Measurements from ENCODE around the gene MAN1A1. TPM values are rescaled to one million over a fixed set of nuclear protein-coding genes. Genes with fewer than 3 reads are reported as not detected.

MAN1A1 gene
- total RNA-seq, 4 donors from 2014 or later: 17.8 to 34.7 (median 29.9) TPM

- Histone ChIP-seq H3K4me1 (peaks cover 14% of the 10 kb centered on the region), H3K27ac (no peak overlapping the region), H3K27me3 (no peaks in the 10 kb centered on the region), H3K4me3 (no peak overlapping the region), H3K36me3 (no peaks in the 10 kb centered on the region), H3K9me3 (no peaks in the 10 kb centered on the region)
- TF ChIP-seq CTCF (IDR thresholded peaks at IDR 0.05) (no peak), EP300 (IDR thresholded peaks at IDR 0.05) (no peak), POLR2AphosphoS5 (IDR thresholded peaks at IDR 0.05) (no peak), POLR2A (IDR thresholded peaks at IDR 0.05) (no peak)
- WGBS: 94% methylated on average over 4 of the region's 4 CpGs
- DNase-seq (ENCODE audit: low spot score in 2 of 2): no peak
Observed at GRCh38 chr6:119317007-119317406, 32.6 kb downstream of the MAN1A1 start.

- Histone ChIP-seq H3K4me1 (peaks cover 20% of the 10 kb centered on the region), H3K9me3 (no peaks in the 10 kb centered on the region), H3K4me3 (no peak overlapping the region), H3K27ac (no peak overlapping the region), H3K27me3 (no peaks in the 10 kb centered on the region), H3K36me3 (no peaks in the 10 kb centered on the region)
- no peak for DNase-seq (ENCODE audit: low spot score in 2 of 2)
- no peak for TF ChIP-seq EP300 (IDR thresholded peaks at IDR 0.05)
- no peak for TF ChIP-seq POLR2A (IDR thresholded peaks at IDR 0.05)
- no peak for TF ChIP-seq POLR2AphosphoS5 (IDR thresholded peaks at IDR 0.05)
- TF ChIP-seq CTCF (IDR thresholded peaks at IDR 0.05): no peak
- WGBS: 56% methylated on average over 5 of the region's 5 CpGs
Observed at GRCh38 chr6:119314885-119315272, 34.7 kb downstream of the MAN1A1 start.

- Histone ChIP-seq H3K4me3 (no peak overlapping the region), H3K27ac (no peak overlapping the region), H3K27me3 (no peaks in the 10 kb centered on the region), H3K9me3 (no peaks in the 10 kb centered on the region), H3K36me3 (no peaks in the 10 kb centered on the region), H3K4me1 (peaks cover 26% of the 10 kb centered on the region)
- WGBS: 83% methylated on average over 10 of the region's 10 CpGs
- no peak for TF ChIP-seq EP300 (IDR thresholded peaks at IDR 0.05)
- no peak for DNase-seq (ENCODE audit: low spot score in 2 of 2)
Observed at GRCh38 chr6:119313937-119314884, 35.4 kb downstream of the MAN1A1 start.

- Histone ChIP-seq H3K9me3 (no peaks in the 10 kb centered on the region), H3K4me3 (no peak overlapping the region), H3K4me1 (peaks cover 35% of the 10 kb centered on the region), H3K36me3 (no peaks in the 10 kb centered on the region), H3K27me3 (no peaks in the 10 kb centered on the region), H3K27ac (no peak overlapping the region)
- 75% methylated on average over 4 of the region's 4 CpGs for WGBS
- no peak for DNase-seq (ENCODE audit: low spot score in 2 of 2)
- TF ChIP-seq EP300 (IDR thresholded peaks at IDR 0.05) (no peak), POLR2AphosphoS5 (IDR thresholded peaks at IDR 0.05) (no peak), CTCF (IDR thresholded peaks at IDR 0.05) (no peak), POLR2A (IDR thresholded peaks at IDR 0.05) (no peak)
Observed at GRCh38 chr6:119312875-119313338, 36.7 kb downstream of the MAN1A1 start.

- peaks cover 39% of the 10 kb centered on the region for H3K4me1 ChIP-seq
- no peak overlapping the region for H3K27ac ChIP-seq
- no peak for TF ChIP-seq POLR2AphosphoS5 (IDR thresholded peaks at IDR 0.05)
- TF ChIP-seq POLR2A (IDR thresholded peaks at IDR 0.05): no peak
- TF ChIP-seq EP300 (IDR thresholded peaks at IDR 0.05): no peak
- no peak for TF ChIP-seq CTCF (IDR thresholded peaks at IDR 0.05)
- no peaks in the 10 kb centered on the region for H3K27me3 ChIP-seq
- DNase-seq (ENCODE audit: low spot score in 2 of 2): no peak
- 95% methylated on average over 4 of the region's 4 CpGs for WGBS
- no peak overlapping the region for H3K4me3 ChIP-seq
- no peaks in the 10 kb centered on the region for H3K9me3 ChIP-seq
- H3K36me3 ChIP-seq: no peaks in the 10 kb centered on the region
Observed at GRCh38 chr6:119312441-119312840, 37.1 kb downstream of the MAN1A1 start.

Data from suprapubic skin (tissue), 4 donors.